HG02759 (cell line): ENCODE measurements around the gene PRKCA.
"Not testable (repeated sequence)": the region's sequence is repeated elsewhere in the genome, so short reads cannot be mapped to it uniquely, and the experiment has no call there.

ENCODE experiments used
- ATAC-seq: cut with Tn5 transposase; IDR thresholded peaks from one replicate; pipeline ENCODE4 v1.9.1; 2021; ENCODE audit warnings: mild to moderate bottlenecking, moderate library complexity; ENCODE audit not compliant: unreplicated experiment

Gene PRKCA

GRCh38 chr17:66451188-66452149 is 149.1 kb downstream of the PRKCA start:
- no peak for ATAC-seq

GRCh38 chr17:66455060-66455459 is 152.6 kb downstream of the PRKCA start:
- no peak for ATAC-seq

GRCh38 chr17:66457499-66457898 is 155.1 kb downstream of the PRKCA start:
- not testable (repeated sequence) for ATAC-seq

GRCh38 chr17:66458782-66459181 is 156.4 kb downstream of the PRKCA start:
- ATAC-seq, result no peak

GRCh38 chr17:66459811-66460270 is 157.4 kb downstream of the PRKCA start:
- ATAC-seq, result no peak

- no peak for ATAC-seq
These were observed 158.1 kb downstream of the PRKCA start for GRCh38 chr17:66460558-66460957.

GRCh38 chr17:66461343-66461995 is 159.1 kb downstream of the PRKCA start:
- ATAC-seq, result no peak

GRCh38 chr17:66462010-66462409 is 159.6 kb downstream of the PRKCA start:
- no peak for ATAC-seq

- ATAC-seq, result no peak
These were observed 162.5 kb downstream of the PRKCA start for GRCh38 chr17:66464921-66465320.

- ATAC-seq, result no peak
These were observed 163.3 kb downstream of the PRKCA start for GRCh38 chr17:66465701-66466100.

GRCh38 chr17:66466106-66466820 is 163.8 kb downstream of the PRKCA start:
- no peak for ATAC-seq

- peak; percentile 51 for ATAC-seq
These were observed 164.5 kb downstream of the PRKCA start for GRCh38 chr17:66466840-66467367.

- ATAC-seq, result no peak
These were observed 165.4 kb downstream of the PRKCA start for GRCh38 chr17:66467766-66468165.

GRCh38 chr17:66468241-66469087 is 166.1 kb downstream of the PRKCA start:
- no peak for ATAC-seq

- no peak for ATAC-seq
These were observed 166.7 kb downstream of the PRKCA start for GRCh38 chr17:66469088-66469442.

GRCh38 chr17:66469461-66469860 is 167.0 kb downstream of the PRKCA start:
- no peak for ATAC-seq

- ATAC-seq, result no peak
These were observed 167.5 kb downstream of the PRKCA start for GRCh38 chr17:66469890-66470289.

- no peak for ATAC-seq
These were observed 169.7 kb downstream of the PRKCA start for GRCh38 chr17:66472123-66472522.

GRCh38 chr17:66474258-66474657 is 171.8 kb downstream of the PRKCA start:
- ATAC-seq, result no peak

- no peak for ATAC-seq
These were observed 172.5 kb downstream of the PRKCA start for GRCh38 chr17:66474806-66475497.
